Ramos (cell line): ENCODE results near the gene RPGR.

Source experiments
- in situ Hi-C: fragments of 300-500 bp; cut with MboI; formaldehyde crosslinking; loops from one replicate; pipeline ENCODE4 v1.14.3; 2022; ENCODE audit warnings: low sequenced_read_pairs; ENCODE audit not compliant: unreplicated experiment

RPGR gene

DNA sequence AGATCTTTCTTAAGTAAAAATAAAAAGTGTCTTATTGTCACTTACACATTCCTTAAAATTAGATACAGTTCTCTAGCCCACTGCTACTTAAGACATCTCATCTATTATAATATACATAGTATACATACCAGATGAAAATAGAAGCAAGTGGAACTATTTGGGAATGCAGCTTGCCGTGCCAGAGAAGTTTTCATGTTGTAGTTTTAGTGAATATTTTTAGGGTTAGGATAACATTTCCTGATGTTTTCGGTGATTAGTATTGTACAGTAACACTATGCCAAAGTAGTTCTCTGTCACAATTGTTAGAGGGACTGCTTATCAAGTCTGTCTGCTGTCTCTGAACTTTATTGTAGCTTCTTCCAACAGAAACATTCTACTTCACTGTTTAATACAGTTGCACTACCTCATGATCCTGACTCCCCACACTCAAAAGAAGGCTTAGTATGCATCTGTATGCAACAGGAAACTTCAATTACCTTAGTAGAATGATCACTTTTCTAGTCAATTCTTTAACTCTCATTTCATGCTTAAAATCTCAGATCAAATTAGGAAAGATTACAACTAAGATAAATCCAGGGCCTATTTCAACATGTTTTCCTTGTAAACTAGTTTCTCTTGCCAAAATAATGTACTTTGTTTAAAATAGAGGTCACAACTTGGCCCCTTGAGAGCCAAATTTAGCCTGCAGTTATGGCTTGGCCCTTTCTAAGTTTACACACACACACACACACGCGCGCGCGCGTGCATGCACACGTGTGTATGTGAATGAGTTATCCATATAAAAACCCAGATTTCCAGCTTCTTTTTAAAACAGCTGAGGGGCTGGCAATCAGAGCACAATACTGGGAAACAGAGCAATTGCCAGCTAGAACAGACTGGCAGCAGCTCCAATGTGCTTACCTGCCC, 64.3 kb downstream of the RPGR start:
- in situ Hi-C loops, result no loop called here

DNA sequence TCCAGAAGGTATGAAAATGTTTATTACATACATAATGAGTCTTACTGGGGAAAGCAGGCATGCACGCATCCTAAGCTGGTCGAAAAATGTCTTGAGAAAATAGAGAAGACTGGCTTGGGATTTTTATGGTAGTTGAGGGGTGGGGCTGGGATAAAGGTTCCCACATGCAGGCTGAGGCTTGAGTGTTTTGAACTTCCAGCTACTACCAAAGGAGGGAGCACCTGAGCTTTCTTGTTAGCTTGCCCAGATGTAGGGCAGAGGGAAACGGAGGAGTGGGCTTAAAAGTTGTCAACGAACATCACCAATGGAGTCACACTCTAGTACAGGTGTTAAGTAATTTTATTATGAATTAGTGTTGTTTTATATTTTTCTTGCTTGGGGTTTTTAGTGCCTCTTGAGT, 67.1 kb downstream of the RPGR start:
- in situ Hi-C loops, result no loop called here

DNA sequence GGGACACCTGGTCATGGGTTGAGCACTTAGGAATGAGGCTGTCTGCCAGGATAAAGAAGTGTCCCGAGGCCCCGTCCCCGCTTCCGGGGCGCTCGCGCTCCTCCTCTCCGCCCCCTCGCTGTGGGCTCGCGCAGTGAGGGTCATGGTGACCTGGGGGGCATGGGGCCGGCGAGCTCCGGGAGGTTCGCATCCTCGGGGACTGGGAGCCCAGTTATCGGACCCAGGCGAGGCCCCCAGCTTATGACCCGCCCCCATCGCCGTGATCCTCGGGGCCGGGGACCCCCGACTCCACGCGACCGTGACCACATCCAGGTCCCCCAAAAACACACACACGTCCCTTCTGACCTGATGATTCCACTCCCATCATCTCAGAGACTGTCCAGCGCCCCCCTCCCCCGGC, 71.3 kb downstream of the RPGR start:
- in situ Hi-C loops, result no loop called here

DNA sequence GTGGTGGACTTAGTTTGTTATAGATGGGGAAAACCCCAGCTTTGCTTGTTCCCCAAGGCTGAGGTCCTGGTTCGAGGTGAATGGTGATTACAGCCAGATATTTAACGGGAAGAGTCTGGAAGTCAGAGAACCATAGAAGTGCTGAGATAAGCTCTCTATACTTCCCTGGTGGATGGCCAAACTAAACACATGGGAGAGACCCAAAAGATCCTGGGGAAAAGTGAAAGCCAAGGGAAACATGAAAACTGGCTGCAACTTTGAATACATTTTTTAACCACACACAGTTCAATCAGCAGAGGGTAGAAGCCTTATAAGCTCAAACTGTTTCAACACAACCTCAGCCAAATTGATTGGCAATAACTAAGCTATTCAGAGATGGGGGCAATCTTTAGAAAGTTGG, 77.3 kb downstream of the RPGR start:
- in situ Hi-C loops, result no loop called here

DNA sequence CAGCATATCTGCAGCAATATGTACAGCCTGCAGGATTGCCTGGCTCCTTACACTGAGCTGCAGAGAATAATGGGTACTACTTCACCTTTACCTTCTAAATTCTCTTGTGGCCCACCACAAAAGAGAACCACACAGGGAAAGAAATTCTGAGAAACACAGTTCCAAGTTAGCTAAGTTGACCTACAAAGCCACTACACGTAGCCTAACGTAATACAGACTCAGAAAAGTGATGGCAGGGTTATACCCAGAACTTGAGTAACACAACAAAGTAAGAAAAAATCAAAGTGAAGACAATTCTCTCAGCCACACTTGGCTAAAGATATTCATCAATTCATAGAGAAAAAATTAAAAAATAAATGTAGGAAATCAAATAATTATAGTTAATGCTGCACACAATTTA, 80.3 kb downstream of the RPGR start:
- in situ Hi-C loops, result no loop called here

DNA sequence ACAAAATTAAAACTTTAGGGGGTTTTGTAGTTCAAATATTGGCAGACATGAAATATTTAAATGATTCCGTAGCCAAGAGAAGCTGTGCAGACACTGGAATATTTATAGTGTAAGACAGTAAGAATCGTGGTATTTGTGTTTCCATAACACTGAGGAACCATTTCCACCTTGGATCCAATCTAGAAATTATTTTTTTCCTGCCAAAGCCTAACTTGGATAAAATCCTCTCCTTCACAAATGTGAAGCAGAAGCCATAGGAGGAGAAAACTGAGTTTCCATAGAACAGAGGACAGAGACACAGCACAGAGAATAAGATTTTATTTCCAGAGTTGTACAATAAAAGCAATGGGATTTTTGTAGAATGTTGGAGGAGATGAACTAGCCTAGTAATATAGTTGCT, 86.8 kb downstream of the RPGR start:
- in situ Hi-C loops, result no loop called here

DNA sequence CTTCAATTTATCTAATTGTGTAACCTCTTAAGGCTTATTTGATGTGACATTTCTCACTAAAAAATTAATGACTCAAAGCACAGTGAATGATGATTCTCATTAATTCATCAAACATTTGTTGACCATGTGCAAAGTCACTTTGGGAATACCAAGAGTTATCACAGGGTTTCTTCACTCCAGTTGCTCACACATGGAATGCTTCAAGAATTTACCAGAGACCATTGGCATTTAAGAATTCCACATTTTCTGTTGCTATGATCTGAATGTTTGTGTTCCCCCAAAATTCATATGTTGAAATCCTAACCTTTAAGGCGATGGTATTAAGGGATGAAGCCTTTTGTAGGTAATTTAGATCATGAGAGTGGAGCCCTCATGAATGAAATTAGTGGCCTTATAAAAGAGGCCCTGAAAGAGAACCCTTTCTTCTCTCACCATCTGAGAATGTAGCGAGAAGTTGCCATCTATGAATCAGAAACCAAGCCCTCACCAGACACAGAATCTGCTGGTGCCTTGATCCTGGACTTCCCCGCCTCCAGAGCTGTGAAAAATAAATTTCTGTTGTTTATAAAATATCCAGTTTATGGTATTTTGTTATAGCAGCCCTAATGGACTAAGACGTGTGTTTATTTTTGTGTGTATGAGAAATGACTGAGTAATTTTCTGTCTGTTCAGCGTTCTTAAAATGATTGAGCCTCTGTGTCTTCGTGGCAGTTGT, 90.3 kb downstream of the RPGR start:
- in situ Hi-C loops, result no loop called here

DNA sequence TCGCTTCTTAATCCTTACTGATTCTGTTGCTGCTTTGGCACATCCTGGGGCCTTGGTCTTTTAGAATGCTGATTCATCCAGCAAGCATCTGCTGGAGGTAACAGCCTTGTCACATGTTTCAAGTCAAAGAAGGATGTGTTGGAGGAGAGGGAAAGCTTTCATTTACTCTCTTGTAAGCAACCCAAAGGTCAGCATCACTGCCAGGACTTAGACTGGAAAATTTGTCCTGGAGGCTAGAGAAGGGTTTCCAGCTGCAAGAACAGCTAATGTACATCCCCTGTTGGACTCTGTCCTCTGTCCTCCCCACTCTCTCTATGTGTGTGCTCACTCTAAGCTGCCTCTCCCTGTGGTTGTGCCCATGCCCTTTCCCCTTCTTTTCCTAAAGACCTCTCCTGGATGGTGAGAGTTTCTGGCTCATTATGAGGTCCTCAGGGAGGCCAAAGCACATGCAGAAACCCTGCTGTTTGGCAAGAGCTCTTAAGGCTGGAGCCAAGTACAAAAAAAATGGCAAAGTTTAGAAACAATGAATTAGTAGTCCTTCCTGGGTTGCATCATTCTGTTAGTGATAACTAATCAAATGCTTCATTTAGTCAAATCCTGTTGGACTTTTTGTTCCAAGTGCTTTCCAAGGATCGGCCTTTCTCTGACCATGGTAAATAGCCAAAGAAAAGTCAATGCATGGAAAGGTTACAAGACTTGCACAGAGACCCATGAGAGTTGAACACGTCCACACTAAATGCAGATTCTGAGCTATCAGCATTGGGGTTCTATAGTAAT, 93.2 kb downstream of the RPGR start:
- in situ Hi-C loops, result no loop called here

DNA sequence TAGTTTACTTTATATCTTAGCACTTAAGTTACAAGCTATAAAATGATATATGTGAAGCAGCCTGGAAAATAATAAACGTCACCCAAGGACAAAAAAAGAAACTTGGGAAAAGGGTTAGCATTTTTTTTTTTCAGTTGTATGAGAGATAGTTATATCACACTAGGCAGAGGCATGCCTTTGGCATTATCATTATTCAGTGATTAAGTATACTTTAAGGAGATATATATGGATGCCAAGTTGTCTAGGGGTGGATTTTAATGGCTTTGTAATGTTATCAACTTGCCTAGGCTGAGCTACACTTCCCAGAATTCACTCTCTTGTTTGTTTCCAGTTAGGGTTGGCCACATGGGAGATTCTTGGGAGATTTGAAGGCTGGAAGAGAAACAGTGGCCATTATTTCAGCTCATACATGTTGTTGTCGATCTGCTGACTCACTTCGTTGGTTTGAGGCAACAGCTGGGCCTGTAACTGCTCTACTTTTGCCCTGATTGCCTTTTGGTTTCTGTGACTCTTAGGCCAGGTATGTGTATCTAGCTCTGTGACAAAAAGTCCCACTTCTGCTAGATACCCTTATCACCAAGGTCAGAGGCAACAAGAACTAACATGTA, 95.1 kb downstream of the RPGR start:
- in situ Hi-C loops, result no loop called here

DNA sequence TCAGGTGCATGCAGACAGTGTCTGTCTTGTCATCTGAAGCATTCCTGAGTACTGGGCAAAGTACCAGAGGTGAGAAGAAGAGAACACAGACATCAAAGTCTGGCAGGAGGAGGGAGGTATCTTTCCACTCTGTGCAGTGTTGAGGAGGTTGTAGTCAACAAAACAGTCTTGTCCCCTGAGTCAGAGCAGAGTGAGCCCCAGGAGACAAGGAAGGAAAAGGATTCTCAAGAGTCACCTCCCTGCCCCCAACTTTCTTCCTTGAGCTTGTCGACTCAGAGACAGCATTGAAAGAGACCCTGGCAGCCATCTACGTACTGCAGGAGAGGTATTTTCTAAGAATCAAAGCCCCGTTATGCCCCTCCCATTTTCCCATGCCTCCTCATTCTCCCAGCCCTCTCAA, 102.2 kb downstream of the RPGR start:
- in situ Hi-C loops, result no loop called here

DNA sequence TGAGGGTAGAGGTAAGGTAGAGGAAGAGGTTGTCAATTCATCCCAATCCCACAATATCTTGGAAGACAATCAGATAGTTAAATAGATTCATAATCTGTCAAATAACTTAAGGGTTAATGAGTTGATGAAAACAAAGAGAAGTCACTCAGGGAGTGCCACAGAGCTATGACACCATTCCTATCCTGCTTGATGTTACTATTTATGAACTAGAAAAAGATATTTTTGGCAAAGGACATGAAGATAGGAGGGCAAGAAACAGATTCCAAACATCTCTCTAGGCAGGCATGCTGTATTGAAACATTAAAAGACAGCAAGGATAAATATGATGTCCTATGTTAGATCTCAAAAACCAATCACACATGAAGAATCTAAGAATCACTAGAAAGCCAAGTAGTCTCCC, 103.1 kb downstream of the RPGR start:
- in situ Hi-C loops, result no loop called here

DNA sequence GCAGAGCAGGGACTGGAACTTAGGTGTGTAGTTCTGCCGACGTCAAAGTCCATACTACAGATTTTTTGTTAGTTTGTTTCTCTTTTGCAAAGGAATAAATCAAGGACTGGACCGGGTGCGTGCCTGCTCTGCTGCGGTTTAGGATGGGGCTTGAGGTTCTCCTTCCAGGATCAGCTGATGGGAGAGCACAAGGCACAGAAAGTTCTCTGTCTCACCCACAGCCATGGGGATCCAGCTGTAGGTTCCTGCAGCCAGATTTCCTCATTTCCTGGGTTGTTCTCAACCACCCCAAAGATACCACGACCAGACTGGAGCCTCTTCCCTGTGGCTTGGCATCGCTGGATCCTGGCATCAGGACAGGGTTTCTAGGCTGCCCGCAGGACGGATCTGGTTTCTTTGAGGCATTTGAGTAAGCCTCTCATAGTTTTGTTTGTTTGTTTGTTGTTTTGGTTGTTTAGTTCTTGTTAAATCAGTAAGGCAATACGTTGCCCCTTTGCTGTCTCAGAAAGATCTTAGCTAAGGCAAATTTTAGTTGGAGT, 105.8 kb downstream of the RPGR start:
- in situ Hi-C loops, result no loop called here

DNA sequence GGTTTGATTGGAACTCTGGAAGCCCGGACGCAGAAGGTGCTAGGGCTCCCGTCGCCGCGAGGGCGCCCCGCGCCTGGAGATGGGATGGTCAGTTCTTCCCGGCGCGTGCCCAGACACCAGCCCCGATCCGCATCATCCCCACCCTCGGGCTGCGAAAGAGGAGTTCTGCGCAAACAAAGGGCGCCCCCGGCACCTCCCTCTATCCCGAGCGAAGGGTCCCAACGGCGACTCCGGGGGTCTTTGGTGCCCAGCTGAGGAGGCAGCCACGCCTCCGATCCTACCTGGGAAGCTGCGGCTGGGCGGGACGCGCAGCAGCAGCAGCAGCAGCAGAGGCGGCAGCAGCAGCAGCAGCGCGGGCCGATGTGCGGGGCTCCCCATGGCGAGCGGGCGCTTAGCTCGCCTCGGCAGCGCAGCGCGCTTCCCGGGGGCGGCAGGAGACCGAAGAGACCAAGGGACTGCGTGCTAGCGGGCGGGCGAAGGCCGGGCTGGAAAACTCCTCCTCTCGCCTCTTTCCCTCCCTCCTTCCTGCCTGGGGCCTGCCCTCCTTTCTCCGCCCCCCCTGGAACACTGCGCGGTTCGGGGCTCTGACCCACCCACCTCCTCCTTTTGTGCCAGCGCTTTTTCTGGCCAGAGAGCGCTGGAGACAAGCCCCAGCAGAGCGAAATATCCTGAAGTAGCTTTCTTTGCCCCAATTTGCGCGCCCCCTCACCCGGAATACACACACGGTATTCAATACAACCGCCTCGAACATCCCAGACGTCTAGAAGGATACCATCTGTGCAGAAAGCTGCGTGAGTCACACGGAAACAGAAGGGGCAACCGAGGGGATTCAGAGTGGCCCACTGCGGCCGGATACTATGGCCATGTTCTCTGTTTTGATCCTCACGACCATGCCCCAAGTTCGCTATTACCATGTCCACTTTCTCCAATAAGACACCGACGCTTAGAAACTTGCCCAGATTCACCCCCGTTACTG, 106.6 kb downstream of the RPGR start, which contains the start of gene SRPX:
Gene SRPX, minus strand, starts transcription at position 457 of the 976 bp plus-strand sequence. Its CDS starts 79 bp downstream, at position 378.
- in situ Hi-C loops, result no loop called here

DNA sequence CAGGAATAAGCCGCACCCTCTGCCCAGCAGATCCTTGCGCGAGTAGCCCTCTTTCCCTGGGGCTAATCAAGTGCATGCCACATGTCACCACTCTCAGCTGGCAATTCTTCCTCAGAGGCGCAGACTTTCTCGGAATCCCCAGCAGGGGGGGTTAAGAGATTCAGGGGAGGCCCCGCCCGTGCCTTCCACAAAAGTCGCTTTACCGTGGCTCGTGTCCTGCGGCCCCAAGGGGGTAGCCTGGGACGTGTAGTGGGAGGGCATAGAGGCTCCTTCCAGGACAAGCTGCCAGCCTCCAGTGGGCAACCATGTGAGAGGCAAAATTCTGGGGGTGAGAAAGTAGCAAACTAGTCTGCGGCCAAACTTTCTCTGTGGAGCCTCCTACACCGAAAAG, 107.3 kb downstream of the RPGR start:
- in situ Hi-C loops, result no loop called here
